K562 (cell line): ENCODE results near the gene PATJ. TPM values are rescaled to one million over a fixed set of nuclear protein-coding genes. Genes with fewer than 3 reads are reported as not detected.

Experiments used
- ATAC-seq: fragments of 200-7000 bp; cut with Tn5 transposase; 3 replicates; pipeline ENCODE4 v1.9.1; 2020; ENCODE audit warnings: moderate library complexity
- BruUV-seq: library from RNA; stranded (reverse); fragments of 400-500 nt; replicated peaks from 2 replicates; lab custom pipeline; 2021; lab: Mats Ljungman, UMichigan
- CTCF ChIA-PET: fragments of 300-600 bp; formaldehyde crosslinking; extraction: SDS; loops from one replicate; lab custom pipeline; 2021; ENCODE audit warnings: low intra/inter-chr PET ratio; lab: Yijun Ruan, JAX
- POLR2A ChIA-PET: fragments of 300-600, 350-650 bp; sonication (Branson Sonifier 250); formaldehyde crosslinking; extraction: SDS; loops from one replicate; lab custom pipeline; 2021; ENCODE audit warnings: antibody characterized with exemption, inconsistent platforms; lab: Yijun Ruan, JAX
- DNase-seq, 4 experiments: peaks; one replicate each; pipeline versions ENCODE4 v3.0.0 to v3.0.0-alpha.2; 2011 to 2018; ENCODE audit warnings: low spot score in 3 of 4, mixed read lengths in 3 of 4; ENCODE audit errors: extremely low read depth in 1 of 4
- FAIRE-seq: peaks from 2 replicates; lab custom pipeline; 2011; peaks lifted over from hg19 to GRCh38; lab: Jason Lieb, UNC
- H2AFZ ChIP-seq: 2 replicates; pipeline ENCODE4 v1.6.0; 2011; ENCODE audit warnings: low read depth, low read length, control low read depth, inconsistent platforms
- H3K27ac ChIP-seq: fragments of 200-600 bp; 3 replicates; pipeline ENCODE4 v1.8.0; 2011; ENCODE audit warnings: low read depth, mild to moderate bottlenecking, control low read depth, inconsistent platforms, low read length, moderate library complexity, mixed read lengths; ENCODE audit errors: extremely low read depth
- H3K27me3 ChIP-seq, 2 experiments: fragments of 300-600 bp in 1 of 2; 2 replicates in 1 of 2; 3 replicates in 1 of 2; pipeline versions ENCODE4 v1.6.0 to v1.8.0; 2011; ENCODE audit warnings: inconsistent platforms in 2 of 2, low read length in 2 of 2, mild to moderate bottlenecking in 1 of 2, mixed read lengths in 1 of 2, moderate library complexity in 1 of 2; ENCODE audit not compliant: control insufficient read depth in 2 of 2, insufficient read depth in 2 of 2
- H3K36me3 ChIP-seq: fragments of 300-600 bp; 3 replicates; pipeline ENCODE4 v1.8.0; 2011; ENCODE audit warnings: mild to moderate bottlenecking, low read length, inconsistent platforms; ENCODE audit not compliant: control insufficient read depth, insufficient read depth
- H3K4me1 ChIP-seq, 2 experiments: fragments of 200-600 bp in 1 of 2; replicated peaks in 1 of 2; 2 replicates in 1 of 2; 3 replicates in 1 of 2; pipeline versions ENCODE4 v1.5.1 to v1.8.0; 2011; ENCODE audit warnings: inconsistent platforms in 2 of 2, low read length in 2 of 2, mild to moderate bottlenecking in 1 of 2, mixed read lengths in 1 of 2, moderate library complexity in 1 of 2; ENCODE audit not compliant: control insufficient read depth in 2 of 2, insufficient read depth in 2 of 2
- H3K4me2 ChIP-seq: 2 replicates; pipeline ENCODE4 v1.6.1; 2011; ENCODE audit warnings: low read length, control low read depth, inconsistent platforms, mixed read lengths; ENCODE audit not compliant: insufficient read depth
- H3K4me3 ChIP-seq: fragments of 200-600 bp; sonication (generic), shearing (Covaris generic); 2 replicates; pipeline ENCODE4 v1.5.1; 2016; ENCODE audit warnings: control low read depth, inconsistent platforms
- H3K79me2 ChIP-seq: fragments of 200-600 bp; 3 replicates; pipeline ENCODE4 v1.8.0; 2011; ENCODE audit warnings: low read length, inconsistent platforms; ENCODE audit not compliant: control insufficient read depth, insufficient read depth
- H3K9ac ChIP-seq, 2 experiments: 2 replicates each; pipeline versions ENCODE4 v1.6.0 to v1.6.1; 2011; ENCODE audit warnings: low read depth in 2 of 2, low read length in 2 of 2, control low read depth in 1 of 2, inconsistent platforms in 1 of 2, mild to moderate bottlenecking in 1 of 2, mixed read lengths in 1 of 2; ENCODE audit not compliant: insufficient read depth in 1 of 2
- H3K9me1 ChIP-seq: one replicate; pipeline ENCODE4 v1.6.0; 2011; ENCODE audit warnings: inconsistent platforms, mild to moderate bottlenecking, low read length, moderate library complexity; ENCODE audit not compliant: control insufficient read depth, insufficient read depth
- H3K9me3 ChIP-seq: replicated peaks from 2 replicates; pipeline ENCODE4 v1.5.1; 2011; ENCODE audit warnings: low read depth, low read length, inconsistent platforms; ENCODE audit not compliant: control insufficient read depth, insufficient read depth
- H4K20me1 ChIP-seq: replicated peaks from 2 replicates; pipeline ENCODE4 v1.6.1; 2011; ENCODE audit warnings: low read length, inconsistent platforms, mixed read lengths; ENCODE audit not compliant: control insufficient read depth, insufficient read depth
- E2F3 ChIP-seq: fragments of 250-450 bp; sonication (Bioruptor Pico); IDR thresholded peaks from 2 replicates; pipeline ENCODE4 v1.4.0; 2020; ENCODE audit warnings: mild to moderate bottlenecking
- ERF ChIP-seq: fragments of 450-650 bp; formaldehyde crosslinking; IDR thresholded peaks from 2 replicates; pipeline ENCODE4 v1.4.0; 2020; ENCODE audit warnings: mild to moderate bottlenecking, mixed read lengths
- HDAC3 ChIP-seq: fragments of 450-650 bp; IDR thresholded peaks from 2 replicates; pipeline ENCODE4 v1.6.1; 2018; ENCODE audit warnings: borderline replicate concordance, mild to moderate bottlenecking, moderate library complexity; ENCODE audit not compliant: partially characterized antibody
- ZBTB33 ChIP-seq: sonication (generic); formaldehyde crosslinking; IDR thresholded peaks from 2 replicates; pipeline ENCODE4 v1.8.1; 2023; ENCODE audit warnings: mild to moderate bottlenecking, missing genetic modification reagents
- ZNF316 ChIP-seq: fragments of 450-650 bp; IDR thresholded peaks from 2 replicates; pipeline ENCODE4 v1.6.1; 2016
- ZNF41 ChIP-seq: fragments of 250-450 bp; sonication (Bioruptor Pico); conservative IDR thresholded peaks from 2 replicates; pipeline ENCODE4 v1.4.0; 2020; ENCODE audit warnings: mild to moderate bottlenecking
- ZSCAN32 ChIP-seq: fragments of 450-650 bp; formaldehyde crosslinking; IDR thresholded peaks from 2 replicates; pipeline ENCODE4 v1.4.0; 2020; ENCODE audit warnings: mild to moderate bottlenecking, moderate library complexity
- WGBS: fragments of 100-300 bp; shearing (Covaris generic); methylation state at CpG from one replicate; pipeline ENCODE4 v1.1.6; 2016; ENCODE audit warnings: low coverage, mixed read lengths; ENCODE audit not compliant: insufficient coverage; ENCODE audit errors: missing lambda C conversion rate; 5-methylcytosine and 5-hydroxymethylcytosine counted together
- in situ Hi-C: fragments of 300-500 bp; cut with MboI; formaldehyde crosslinking; loops from 4 replicates; pipeline ENCODE4 v1.15.0; 2018; ENCODE audit warnings: inconsistent platforms, mixed read lengths
- intact Hi-C: fragments of 100-400 bp; cut with micrococcal nuclease; formaldehyde crosslinking; loops from 2 replicates; pipeline ENCODE4 v1.14.2; 2022
- polyA plus RNA-seq, 8 experiments: library from polyadenylated mRNA; depleted of rRNA in 4 of 8; stranded (reverse) in 5 of 8; unstranded in 3 of 8; fragments of >200 nt; fragmentation: Nextera tagmentation in 2 of 8; fragmentation: Illumina TruSeq in 1 of 8; extraction: Ambion mirVana in 2 of 8; extraction: Trizol in 1 of 8; gene quantifications; 2 replicates each; pipeline versions ENCODE4 v1.2.1 to v1.2.3, GENCODE V29; 2011 to 2014; ENCODE audit warnings: inconsistent platforms in 1 of 8, missing spikeins in 1 of 8
- total RNA-seq, 7 experiments: library from RNA; depleted of rRNA in 6 of 7; stranded (reverse); fragments of >200 nt in 6 of 7; fragmentation: Illumina TruSeq in 2 of 7; extraction: Trizol in 2 of 7; gene quantifications; 2 replicates each; pipeline versions ENCODE4 v1.2.1 to v1.2.3, GENCODE V29; 2011 to 2021; ENCODE audit warnings: low replicate concordance in 1 of 7

PATJ gene
- total and polyA plus RNA-seq, 9 of the 15 experiments (the other 6 are each of a cell fraction or from before 2014, with no cell fraction given): 0.22 TPM; not detected in 8

DNA sequence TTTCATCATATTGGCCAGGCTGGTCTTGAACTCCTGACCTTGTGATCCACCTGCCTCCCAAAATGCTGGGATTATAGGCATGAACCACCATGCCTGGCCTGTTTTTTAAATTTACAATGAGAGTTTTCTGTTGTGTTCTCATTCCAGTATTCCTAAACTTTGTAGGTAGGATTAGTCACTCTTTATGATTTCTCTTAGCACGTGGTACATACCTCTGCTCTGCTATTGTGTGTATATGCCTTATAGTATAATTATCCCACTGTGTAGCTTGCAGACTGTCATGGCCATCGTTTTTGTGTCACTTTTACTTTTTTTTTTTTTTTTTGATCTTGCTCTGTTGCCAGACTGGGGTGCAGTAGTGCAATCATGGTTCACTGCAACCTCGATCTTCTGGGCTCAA is 14.5 kb downstream of the PATJ start:
- no peak for FAIRE-seq
- Histone ChIP-seq H3K4me1 (no peaks in the 10 kb centered on the region), H2AFZ (no peak overlapping the region), H3K4me2 (no peak overlapping the region), H3K79me2 (no peaks in the 10 kb centered on the region), H4K20me1 (no peaks in the 10 kb centered on the region)
- no peak for ATAC-seq
- no TSS peak for BruUV-seq
- CTCF ChIA-PET: no interaction called here
- in situ Hi-C loops: no loop called here
- intact Hi-C loops: no loop called here
- 13% methylated on average over 3 of the region's 3 CpGs for WGBS
- DNase-seq: no peak
- TF ChIP-seq ZSCAN32 (CRISPR knock-in tag): no peak
- no peak for TF ChIP-seq E2F3 (CRISPR knock-in tag)
- no peak for TF ChIP-seq ZNF41 (CRISPR knock-in tag)
- no peak for TF ChIP-seq ZBTB33 (CRISPR knock-in tag)
- TF ChIP-seq HDAC3: no peak
- TF ChIP-seq ZNF316: no peak
- no peak for TF ChIP-seq ERF
- TF ChIP-seq, all 486 proteins: peak for 0
- H3K9ac ChIP-seq: no peak overlapping the region
- no peak overlapping the region for H3K4me3 ChIP-seq
- POLR2A ChIA-PET: no interaction called here
- H3K36me3 ChIP-seq: no peaks in the 10 kb centered on the region
- 0 out of 5 replicates have a peak, but pooled peaks cover 0 to 4% of the 10 kb centered on the region in 2 experiments for H3K27me3 ChIP-seq
- H3K27ac ChIP-seq: no peak overlapping the region
- H3K9me3 ChIP-seq: no peaks in the 10 kb centered on the region
- no peaks in the 10 kb centered on the region for H3K9me1 ChIP-seq
